GM19324 (cell line): ENCODE data around the gene SDC1.
"Not testable (repeated sequence)": the region's sequence is repeated elsewhere in the genome, so short reads cannot be mapped to it uniquely, and the experiment has no call there.

Source experiments
- ATAC-seq: cut with Tn5 transposase; IDR thresholded peaks from one replicate; pipeline ENCODE4 v1.9.1; 2021; ENCODE audit warnings: mild to moderate bottlenecking, moderate library complexity; ENCODE audit not compliant: unreplicated experiment, low FRiP score

SDC1 gene

GRCh38 chr2:20199633-20200270 lies 25.2 kb downstream of the SDC1 start:
- no peak for ATAC-seq

GRCh38 chr2:20198796-20199632 lies 25.9 kb downstream of the SDC1 start:
- no peak for ATAC-seq

GRCh38 chr2:20198001-20198400 lies 26.9 kb downstream of the SDC1 start:
- ATAC-seq = no peak

GRCh38 chr2:20197192-20197591 lies 27.7 kb downstream of the SDC1 start:
- ATAC-seq = no peak

- no peak for ATAC-seq
Observed at GRCh38 chr2:20196657-20197161, 28.2 kb downstream of the SDC1 start.

GRCh38 chr2:20196053-20196656 lies 28.8 kb downstream of the SDC1 start:
- no peak for ATAC-seq

- no peak for ATAC-seq
Observed at GRCh38 chr2:20195431-20196033, 29.4 kb downstream of the SDC1 start.

GRCh38 chr2:20195016-20195411 lies 29.9 kb downstream of the SDC1 start:
- not testable (repeated sequence) for ATAC-seq

- ATAC-seq = no peak
Observed at GRCh38 chr2:20194097-20195015, 30.6 kb downstream of the SDC1 start.

- no peak for ATAC-seq
Observed at GRCh38 chr2:20193185-20193584, 31.7 kb downstream of the SDC1 start.

GRCh38 chr2:20192781-20193180 lies 32.1 kb downstream of the SDC1 start:
- ATAC-seq = no peak

- no peak for ATAC-seq
Observed at GRCh38 chr2:20191714-20192569, 33.0 kb downstream of the SDC1 start.

- ATAC-seq = no peak
Observed at GRCh38 chr2:20190876-20191713, 33.8 kb downstream of the SDC1 start.

- ATAC-seq = no peak
Observed at GRCh38 chr2:20190170-20190569, 34.8 kb downstream of the SDC1 start.

GRCh38 chr2:20189299-20189931 lies 35.5 kb downstream of the SDC1 start:
- no peak for ATAC-seq

- ATAC-seq = no peak
Observed at GRCh38 chr2:20188851-20189250, 36.1 kb downstream of the SDC1 start.

GRCh38 chr2:20188201-20188600 lies 36.7 kb downstream of the SDC1 start:
- ATAC-seq = no peak

- no peak for ATAC-seq
Observed at GRCh38 chr2:20187331-20187730, 37.6 kb downstream of the SDC1 start.
